Cardiac atrium fibroblast (primary cell): Measurements from ENCODE around the gene FAM151A. TPM values are rescaled to one million over a fixed set of nuclear protein-coding genes. Genes with fewer than 3 reads are reported as not detected.

Experiments
- total RNA-seq: library from RNA; depleted of rRNA; stranded (reverse); fragments of >200 nt; gene quantifications from 2 replicates; pipeline ENCODE4 v1.2.3, GENCODE V29; 2015

FAM151A gene
- not detected in 2 replicates for total RNA-seq

GRCh38 chr1:54623216-54624007 is at the start of gene FAM151A:
TSS of gene FAM151A (minus strand) at chr1:54623525. CDS start at chr1:54623395, 130 bp downstream.

GRCh38 chr1:54640863-54641836 is 17.8 kb upstream of the FAM151A start, which contains the start of gene MROH7:
TSS of gene MROH7 (plus strand) at chr1:54641786. CDS start at chr1:54652927, 11,141 bp downstream.

Other genes with a start within 250 kb of the FAM151A start
- 12.3 and 19.9 TPM in 2 replicates for gene SSBP3, start 217.1 kb downstream of the FAM151A start, total RNA-seq
- gene ACOT11, start 75.3 kb downstream of the FAM151A start, total RNA-seq: 0.32 and 1.1 TPM in 2 replicates
- 0.54 TPM in 1 of 2 replicates, not detected in the other for gene MROH7, start 18.3 kb upstream of the FAM151A start, total RNA-seq
- 12.5 and 15.4 TPM in 2 replicates for gene TTC4, start 92.3 kb upstream of the FAM151A start, total RNA-seq
- gene PARS2, start 141.0 kb upstream of the FAM151A start, total RNA-seq: 5.8 and 7.4 TPM in 2 replicates
- gene TTC22, start 177.8 kb upstream of the FAM151A start, total RNA-seq: not detected in 2 replicates